ENCODE results near the gene MAP7D1. TPM values are rescaled to one million over a fixed set of nuclear protein-coding genes. Genes with fewer than 3 reads are reported as not detected.

The MAP7D1 gene
- total and polyA plus RNA-seq, 2 of the 13 experiments (the other 11 are each of a cell fraction or from before 2014, with no cell fraction given), result 5.6 to 7.2 TPM

DNA sequence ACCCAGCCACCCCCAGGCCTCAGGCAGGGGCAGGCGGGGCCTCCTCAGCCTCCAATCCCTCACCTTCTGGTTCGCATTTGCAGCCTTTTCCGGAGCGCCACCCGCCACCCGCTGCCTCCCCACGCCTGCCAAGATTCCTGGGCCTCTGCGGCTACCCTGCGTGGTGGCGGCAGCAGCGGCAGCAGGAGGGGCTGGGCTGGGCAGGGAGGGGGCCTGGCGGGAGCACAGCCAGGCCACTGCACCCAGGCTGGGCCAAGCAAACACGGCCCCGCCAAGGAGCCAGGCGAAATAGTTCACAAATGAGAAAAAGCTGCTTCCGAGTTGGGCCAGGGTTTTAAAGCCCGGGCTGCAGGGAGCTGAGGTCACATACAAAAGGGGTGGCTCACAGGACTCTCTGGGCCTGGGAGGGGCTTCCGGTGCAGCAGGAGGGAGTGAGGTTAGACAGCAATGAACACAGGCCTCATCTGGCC, 40.7 kb upstream of the MAP7D1 start (continued):
- TF ChIP-seq ZNF674 (CRISPR knock-in tag; IDR thresholded peaks at IDR 0.05; ENCODE audit: low read depth) (no peak), ZNF234 (CRISPR knock-in tag; conservative IDR thresholded peaks at IDR 0.05) (no peak), TCF7 (IDR thresholded peaks at IDR 0.05; ENCODE audit: low read depth) (no peak), ZFX (CRISPR knock-in tag; IDR thresholded peaks at IDR 0.05; ENCODE audit: low read depth) (peak; percentile 83), ZNF563 (CRISPR knock-in tag; IDR thresholded peaks at IDR 0.05) (no peak), MXD1 (CRISPR knock-in tag; IDR thresholded peaks at IDR 0.05) (0 out of 2 replicates have a peak, but pooled peaks have one; percentile 19), HBP1 (CRISPR knock-in tag; IDR thresholded peaks at IDR 0.05; ENCODE audit: low read depth) (no peak), ZNF205 (CRISPR knock-in tag; IDR thresholded peaks at IDR 0.05) (no peak), HNRNPLL (IDR thresholded peaks at IDR 0.05; ENCODE audit: low read depth, low read length, poor library complexity, severe bottlenecking) (peak; percentile 25), ZNF350 (CRISPR knock-in tag; IDR thresholded peaks at IDR 0.05; ENCODE audit: borderline replicate concordance, low read depth) (no peak), POGZ (CRISPR knock-in tag; IDR thresholded peaks at IDR 0.05) (0 out of 2 replicates have a peak, but pooled peaks have one; percentile 12), SMAD9 (CRISPR knock-in tag; IDR thresholded peaks at IDR 0.05) (no peak), ZC3H13 (CRISPR knock-in tag; IDR thresholded peaks at IDR 0.05) (no peak), ETV5 (CRISPR knock-in tag; IDR thresholded peaks at IDR 0.05; ENCODE audit: borderline replicate concordance) (peak; percentile 71; the same call in 1 of the 2 replicates), GTF3A (CRISPR knock-in tag; conservative IDR thresholded peaks at IDR 0.05) (no peak), HNRNPUL1 (IDR thresholded peaks at IDR 0.05; ENCODE audit: low read depth, low read length) (no peak), ZNF724P (CRISPR knock-in tag; IDR thresholded peaks at IDR 0.05; ENCODE audit: borderline replicate concordance) (0 out of 2 replicates have a peak, but pooled peaks have one; percentile 30), MTA1 (CRISPR knock-in tag; IDR thresholded peaks at IDR 0.05; ENCODE audit: borderline replicate concordance) (peak; percentile 48; the same call in 1 of the 2 replicates), ZFP82 (CRISPR knock-in tag; IDR thresholded peaks at IDR 0.05; ENCODE audit: borderline replicate concordance) (no peak), KDM2A (CRISPR knock-in tag; IDR thresholded peaks at IDR 0.05; ENCODE audit: borderline replicate concordance, low read depth) (0 out of 2 replicates have a peak, but pooled peaks have one; percentile 44), GZF1 (CRISPR knock-in tag; IDR thresholded peaks at IDR 0.05) (no peak), ZNF547 (CRISPR knock-in tag; IDR thresholded peaks at IDR 0.05) (0 out of 2 replicates have a peak, but pooled peaks have one; percentile 41), GABPB1 (CRISPR knock-in tag; IDR thresholded peaks at IDR 0.05) (peak; percentile 56)
- TF ChIP-seq, protein P1, sequence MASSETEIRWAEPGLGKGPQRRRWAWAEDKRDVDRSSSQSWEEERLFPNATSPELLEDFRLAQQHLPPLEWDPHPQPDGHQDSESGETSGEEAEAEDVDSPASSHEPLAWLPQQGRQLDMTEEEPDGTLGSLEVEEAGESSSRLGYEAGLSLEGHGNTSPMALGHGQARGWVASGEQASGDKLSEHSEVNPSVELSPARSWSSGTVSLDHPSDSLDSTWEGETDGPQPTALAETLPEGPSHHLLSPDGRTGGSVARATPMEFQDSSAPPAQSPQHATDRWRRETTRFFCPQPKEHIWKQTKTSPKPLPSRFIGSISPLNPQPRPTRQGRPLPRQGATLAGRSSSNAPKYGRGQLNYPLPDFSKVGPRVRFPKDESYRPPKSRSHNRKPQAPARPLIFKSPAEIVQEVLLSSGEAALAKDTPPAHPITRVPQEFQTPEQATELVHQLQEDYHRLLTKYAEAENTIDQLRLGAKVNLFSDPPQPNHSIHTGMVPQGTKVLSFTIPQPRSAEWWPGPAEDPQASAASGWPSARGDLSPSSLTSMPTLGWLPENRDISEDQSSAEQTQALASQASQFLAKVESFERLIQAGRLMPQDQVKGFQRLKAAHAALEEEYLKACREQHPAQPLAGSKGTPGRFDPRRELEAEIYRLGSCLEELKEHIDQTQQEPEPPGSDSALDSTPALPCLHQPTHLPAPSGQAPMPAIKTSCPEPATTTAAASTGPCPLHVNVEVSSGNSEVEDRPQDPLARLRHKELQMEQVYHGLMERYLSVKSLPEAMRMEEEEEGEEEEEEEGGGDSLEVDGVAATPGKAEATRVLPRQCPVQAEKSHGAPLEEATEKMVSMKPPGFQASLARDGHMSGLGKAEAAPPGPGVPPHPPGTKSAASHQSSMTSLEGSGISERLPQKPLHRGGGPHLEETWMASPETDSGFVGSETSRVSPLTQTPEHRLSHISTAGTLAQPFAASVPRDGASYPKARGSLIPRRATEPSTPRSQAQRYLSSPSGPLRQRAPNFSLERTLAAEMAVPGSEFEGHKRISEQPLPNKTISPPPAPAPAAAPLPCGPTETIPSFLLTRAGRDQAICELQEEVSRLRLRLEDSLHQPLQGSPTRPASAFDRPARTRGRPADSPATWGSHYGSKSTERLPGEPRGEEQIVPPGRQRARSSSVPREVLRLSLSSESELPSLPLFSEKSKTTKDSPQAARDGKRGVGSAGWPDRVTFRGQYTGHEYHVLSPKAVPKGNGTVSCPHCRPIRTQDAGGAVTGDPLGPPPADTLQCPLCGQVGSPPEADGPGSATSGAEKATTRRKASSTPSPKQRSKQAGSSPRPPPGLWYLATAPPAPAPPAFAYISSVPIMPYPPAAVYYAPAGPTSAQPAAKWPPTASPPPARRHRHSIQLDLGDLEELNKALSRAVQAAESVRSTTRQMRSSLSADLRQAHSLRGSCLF (CRISPR knock-in tag; IDR thresholded peaks at IDR 0.05; ENCODE audit: borderline replicate concordance), result no peak
